K562 (cell line): ENCODE results near the gene PPFIA1. TPM values are rescaled to one million over a fixed set of nuclear protein-coding genes. Genes with fewer than 3 reads are reported as not detected.

Experiments used
- ARID1B ChIP-seq: fragments of 450-650 bp; IDR thresholded peaks from 2 replicates; pipeline ENCODE4 v1.6.1; 2016; ENCODE audit warnings: antibody characterized with exemption, mild to moderate bottlenecking, inconsistent platforms
- COPS2 ChIP-seq: fragments of 450-650 bp; conservative IDR thresholded peaks from 2 replicates; pipeline ENCODE4 v1.6.1; 2016; ENCODE audit warnings: mild to moderate bottlenecking, moderate library complexity
- CREM ChIP-seq: IDR thresholded peaks from 2 replicates; pipeline ENCODE4 v1.6.1; 2014; ENCODE audit warnings: antibody characterized with exemption, low read depth
- DACH1 ChIP-seq: fragments of 450-650 bp; IDR thresholded peaks from 2 replicates; pipeline ENCODE4 v1.6.1; 2018; ENCODE audit not compliant: partially characterized antibody
- EP400 ChIP-seq: fragments of 450-650 bp; IDR thresholded peaks from 2 replicates; pipeline ENCODE4 v1.6.1; 2017; ENCODE audit warnings: antibody characterized with exemption, mild to moderate bottlenecking, moderate library complexity
- FOS ChIP-seq: IDR thresholded peaks from 3 replicates; pipeline ENCODE4 v1.6.1; 2011; ENCODE audit not compliant: insufficient read length; ENCODE audit errors: extremely low read depth
- HMGN3 ChIP-seq: IDR thresholded peaks from 2 replicates; pipeline ENCODE4 v1.6.1; 2011; ENCODE audit warnings: borderline replicate concordance, low read depth, mild to moderate bottlenecking, mixed read lengths, low read length; ENCODE audit not compliant: insufficient read length; ENCODE audit errors: extremely low read depth
- HNRNPUL1 ChIP-seq: fragments of 200-400 bp; formaldehyde crosslinking; IDR thresholded peaks from 2 replicates; pipeline ENCODE4 v1.6.1; 2017; ENCODE audit warnings: low read length
- JUND ChIP-seq, 2 experiments: IDR thresholded peaks; 2 replicates in 1 of 2; 3 replicates in 1 of 2; pipeline ENCODE4 v1.6.1; 2011; ENCODE audit warnings: borderline replicate concordance in 2 of 2, low read depth in 2 of 2, low read length in 2 of 2, improper control_type of control experiment in 1 of 2, missing biosample characterization in 1 of 2, missing genetic modification characterization in 1 of 2, missing genetic modification reagents in 1 of 2
- NR4A1 ChIP-seq, 2 experiments: fragments of 250-450 bp in 1 of 2; fragments of 450-650 bp in 1 of 2; sonication (Bioruptor Pico) in 1 of 2; IDR thresholded peaks; 2 replicates each; pipeline versions ENCODE4 v1.4.0 to v1.6.1; 2016 to 2020; ENCODE audit warnings: mild to moderate bottlenecking in 2 of 2, missing compliant biosample characterization in 1 of 2, missing genetic modification characterization in 1 of 2, moderate library complexity in 1 of 2
- SOX6 ChIP-seq: fragments of 450-650 bp; IDR thresholded peaks from 2 replicates; pipeline ENCODE4 v1.6.1; 2014; ENCODE audit warnings: mild to moderate bottlenecking
- polyA plus RNA-seq, 8 experiments: library from polyadenylated mRNA; depleted of rRNA in 4 of 8; stranded (reverse) in 5 of 8; unstranded in 3 of 8; fragments of >200 nt; fragmentation: Nextera tagmentation in 2 of 8; fragmentation: Illumina TruSeq in 1 of 8; extraction: Ambion mirVana in 2 of 8; extraction: Trizol in 1 of 8; gene quantifications; 2 replicates each; pipeline versions ENCODE4 v1.2.1 to v1.2.3, GENCODE V29; 2011 to 2014; ENCODE audit warnings: inconsistent platforms in 1 of 8, missing spikeins in 1 of 8
- total RNA-seq, 7 experiments: library from RNA; depleted of rRNA in 6 of 7; stranded (reverse); fragments of >200 nt in 6 of 7; fragmentation: Illumina TruSeq in 2 of 7; extraction: Trizol in 2 of 7; gene quantifications; 2 replicates each; pipeline versions ENCODE4 v1.2.1 to v1.2.3, GENCODE V29; 2011 to 2021; ENCODE audit warnings: low replicate concordance in 1 of 7
- TF ChIP-seq, protein P1 (sequence below): fragments of 450-650 bp; IDR thresholded peaks from 2 replicates; pipeline ENCODE4 v1.6.1; 2017; ENCODE audit warnings: antibody characterized with exemption, mild to moderate bottlenecking
- TF ChIP-seq, protein P2 (sequence below), 2 experiments: fragments of 450-650 bp in 1 of 2; sonication (generic) in 1 of 2; formaldehyde crosslinking in 1 of 2; IDR thresholded peaks in 1 of 2; conservative IDR thresholded peaks in 1 of 2; 2 replicates each; pipeline versions ENCODE4 v1.6.1 to v1.8.1; 2016 to 2023; ENCODE audit warnings: mild to moderate bottlenecking in 2 of 2, moderate library complexity in 2 of 2, inconsistent platforms in 1 of 2, missing genetic modification reagents in 1 of 2
- TF ChIP-seq, protein P3 (sequence below), 2 experiments: fragments of 450-650 bp; conservative IDR thresholded peaks; 2 replicates each; pipeline ENCODE4 v1.6.1; 2017; ENCODE audit warnings: mild to moderate bottlenecking in 2 of 2, moderate library complexity in 2 of 2
- TF ChIP-seq, protein P4 (sequence below): fragments of 250-450 bp; sonication (Bioruptor Pico); IDR thresholded peaks from 2 replicates; pipeline ENCODE4 v1.6.1; 2021; ENCODE audit warnings: mild to moderate bottlenecking
- TF ChIP-seq, protein P5 (sequence below): fragments of 450-650 bp; IDR thresholded peaks from 2 replicates; pipeline ENCODE4 v1.6.1; 2018; ENCODE audit not compliant: partially characterized antibody

PPFIA1 gene
- total and polyA plus RNA-seq, 9 of the 15 experiments (the other 6 are each of a cell fraction or from before 2014, with no cell fraction given): 9.9 to 41.5 (median 28.5) TPM

DNA sequence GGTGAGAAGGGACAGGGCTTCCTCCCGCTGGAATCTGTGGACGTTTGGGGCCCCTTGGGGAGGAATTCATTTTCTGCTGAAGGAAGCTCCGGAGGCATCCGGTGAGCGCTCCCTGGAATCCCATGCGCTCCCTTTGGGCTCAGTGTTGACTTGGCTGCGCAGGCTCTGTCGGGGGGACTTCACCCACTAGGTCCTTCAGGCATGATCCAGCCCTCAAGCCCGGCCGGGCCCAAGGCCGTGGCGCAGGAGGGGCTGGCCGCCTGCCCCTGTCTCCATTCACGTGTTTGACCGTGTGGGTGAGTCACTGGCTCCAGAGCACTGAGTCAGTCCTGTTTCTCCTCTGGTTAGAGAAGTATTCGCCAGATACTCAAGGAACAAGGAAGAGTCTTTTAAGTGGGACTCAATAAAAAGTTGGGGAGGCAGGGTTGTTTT, 129.2 kb downstream of the PPFIA1 start (continued):
- TF ChIP-seq, protein P1, sequence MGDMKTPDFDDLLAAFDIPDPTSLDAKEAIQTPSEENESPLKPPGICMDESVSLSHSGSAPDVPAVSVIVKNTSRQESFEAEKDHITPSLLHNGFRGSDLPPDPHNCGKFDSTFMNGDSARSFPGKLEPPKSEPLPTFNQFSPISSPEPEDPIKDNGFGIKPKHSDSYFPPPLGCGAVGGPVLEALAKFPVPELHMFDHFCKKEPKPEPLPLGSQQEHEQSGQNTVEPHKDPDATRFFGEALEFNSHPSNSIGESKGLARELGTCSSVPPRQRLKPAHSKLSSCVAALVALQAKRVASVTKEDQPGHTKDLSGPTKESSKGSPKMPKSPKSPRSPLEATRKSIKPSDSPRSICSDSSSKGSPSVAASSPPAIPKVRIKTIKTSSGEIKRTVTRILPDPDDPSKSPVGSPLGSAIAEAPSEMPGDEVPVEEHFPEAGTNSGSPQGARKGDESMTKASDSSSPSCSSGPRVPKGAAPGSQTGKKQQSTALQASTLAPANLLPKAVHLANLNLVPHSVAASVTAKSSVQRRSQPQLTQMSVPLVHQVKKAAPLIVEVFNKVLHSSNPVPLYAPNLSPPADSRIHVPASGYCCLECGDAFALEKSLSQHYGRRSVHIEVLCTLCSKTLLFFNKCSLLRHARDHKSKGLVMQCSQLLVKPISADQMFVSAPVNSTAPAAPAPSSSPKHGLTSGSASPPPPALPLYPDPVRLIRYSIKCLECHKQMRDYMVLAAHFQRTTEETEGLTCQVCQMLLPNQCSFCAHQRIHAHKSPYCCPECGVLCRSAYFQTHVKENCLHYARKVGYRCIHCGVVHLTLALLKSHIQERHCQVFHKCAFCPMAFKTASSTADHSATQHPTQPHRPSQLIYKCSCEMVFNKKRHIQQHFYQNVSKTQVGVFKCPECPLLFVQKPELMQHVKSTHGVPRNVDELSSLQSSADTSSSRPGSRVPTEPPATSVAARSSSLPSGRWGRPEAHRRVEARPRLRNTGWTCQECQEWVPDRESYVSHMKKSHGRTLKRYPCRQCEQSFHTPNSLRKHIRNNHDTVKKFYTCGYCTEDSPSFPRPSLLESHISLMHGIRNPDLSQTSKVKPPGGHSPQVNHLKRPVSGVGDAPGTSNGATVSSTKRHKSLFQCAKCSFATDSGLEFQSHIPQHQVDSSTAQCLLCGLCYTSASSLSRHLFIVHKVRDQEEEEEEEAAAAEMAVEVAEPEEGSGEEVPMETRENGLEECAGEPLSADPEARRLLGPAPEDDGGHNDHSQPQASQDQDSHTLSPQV: peak; percentile 33; the same call in 1 of the 2 replicates
- peak; percentile 48 for TF ChIP-seq EP400
- TF ChIP-seq, protein P2, sequence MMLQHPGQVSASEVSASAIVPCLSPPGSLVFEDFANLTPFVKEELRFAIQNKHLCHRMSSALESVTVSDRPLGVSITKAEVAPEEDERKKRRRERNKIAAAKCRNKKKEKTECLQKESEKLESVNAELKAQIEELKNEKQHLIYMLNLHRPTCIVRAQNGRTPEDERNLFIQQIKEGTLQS (IDR thresholded peaks at IDR 0.05): peak; percentile 93
- TF ChIP-seq, protein P2 (CRISPR knock-in tag; conservative IDR thresholded peaks at IDR 0.05): peak; percentile 89
- TF ChIP-seq, protein P3, sequence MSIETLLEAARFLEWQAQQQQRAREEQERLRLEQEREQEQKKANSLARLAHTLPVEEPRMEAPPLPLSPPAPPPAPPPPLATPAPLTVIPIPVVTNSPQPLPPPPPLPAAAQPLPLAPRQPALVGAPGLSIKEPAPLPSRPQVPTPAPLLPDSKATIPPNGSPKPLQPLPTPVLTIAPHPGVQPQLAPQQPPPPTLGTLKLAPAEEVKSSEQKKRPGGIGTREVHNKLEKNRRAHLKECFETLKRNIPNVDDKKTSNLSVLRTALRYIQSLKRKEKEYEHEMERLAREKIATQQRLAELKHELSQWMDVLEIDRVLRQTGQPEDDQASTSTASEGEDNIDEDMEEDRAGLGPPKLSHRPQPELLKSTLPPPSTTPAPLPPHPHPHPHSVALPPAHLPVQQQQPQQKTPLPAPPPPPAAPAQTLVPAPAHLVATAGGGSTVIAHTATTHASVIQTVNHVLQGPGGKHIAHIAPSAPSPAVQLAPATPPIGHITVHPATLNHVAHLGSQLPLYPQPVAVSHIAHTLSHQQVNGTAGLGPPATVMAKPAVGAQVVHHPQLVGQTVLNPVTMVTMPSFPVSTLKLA (conservative IDR thresholded peaks at IDR 0.05): peak; percentile 76 to 86
- no peak for TF ChIP-seq DACH1
- peak; percentile 67 for TF ChIP-seq ARID1B
- TF ChIP-seq, protein P4, sequence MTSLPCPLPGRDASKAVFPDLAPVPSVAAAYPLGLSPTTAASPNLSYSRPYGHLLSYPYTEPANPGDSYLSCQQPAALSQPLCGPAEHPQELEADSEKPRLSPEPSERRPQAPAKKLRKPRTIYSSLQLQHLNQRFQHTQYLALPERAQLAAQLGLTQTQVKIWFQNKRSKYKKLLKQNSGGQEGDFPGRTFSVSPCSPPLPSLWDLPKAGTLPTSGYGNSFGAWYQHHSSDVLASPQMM (CRISPR knock-in tag): no peak
- TF ChIP-seq HNRNPUL1: no peak
- TF ChIP-seq JUND (IDR thresholded peaks at IDR 0.05; ENCODE audit: borderline replicate concordance, low read depth, low read length): peak; percentile 96
- peak; percentile 90 for TF ChIP-seq JUND (tag; IDR thresholded peaks at IDR 0.05; ENCODE audit: borderline replicate concordance, low read depth, low read length)
- TF ChIP-seq HMGN3: peak; percentile 36
- no peak for TF ChIP-seq NR4A1 (CRISPR knock-in tag; IDR thresholded peaks at IDR 0.05)
- TF ChIP-seq NR4A1 (tag; IDR thresholded peaks at IDR 0.05): no peak
- TF ChIP-seq COPS2: no peak
- TF ChIP-seq SOX6: 0 out of 2 replicates have a peak, but pooled peaks have one; percentile 19
- TF ChIP-seq, protein P5, sequence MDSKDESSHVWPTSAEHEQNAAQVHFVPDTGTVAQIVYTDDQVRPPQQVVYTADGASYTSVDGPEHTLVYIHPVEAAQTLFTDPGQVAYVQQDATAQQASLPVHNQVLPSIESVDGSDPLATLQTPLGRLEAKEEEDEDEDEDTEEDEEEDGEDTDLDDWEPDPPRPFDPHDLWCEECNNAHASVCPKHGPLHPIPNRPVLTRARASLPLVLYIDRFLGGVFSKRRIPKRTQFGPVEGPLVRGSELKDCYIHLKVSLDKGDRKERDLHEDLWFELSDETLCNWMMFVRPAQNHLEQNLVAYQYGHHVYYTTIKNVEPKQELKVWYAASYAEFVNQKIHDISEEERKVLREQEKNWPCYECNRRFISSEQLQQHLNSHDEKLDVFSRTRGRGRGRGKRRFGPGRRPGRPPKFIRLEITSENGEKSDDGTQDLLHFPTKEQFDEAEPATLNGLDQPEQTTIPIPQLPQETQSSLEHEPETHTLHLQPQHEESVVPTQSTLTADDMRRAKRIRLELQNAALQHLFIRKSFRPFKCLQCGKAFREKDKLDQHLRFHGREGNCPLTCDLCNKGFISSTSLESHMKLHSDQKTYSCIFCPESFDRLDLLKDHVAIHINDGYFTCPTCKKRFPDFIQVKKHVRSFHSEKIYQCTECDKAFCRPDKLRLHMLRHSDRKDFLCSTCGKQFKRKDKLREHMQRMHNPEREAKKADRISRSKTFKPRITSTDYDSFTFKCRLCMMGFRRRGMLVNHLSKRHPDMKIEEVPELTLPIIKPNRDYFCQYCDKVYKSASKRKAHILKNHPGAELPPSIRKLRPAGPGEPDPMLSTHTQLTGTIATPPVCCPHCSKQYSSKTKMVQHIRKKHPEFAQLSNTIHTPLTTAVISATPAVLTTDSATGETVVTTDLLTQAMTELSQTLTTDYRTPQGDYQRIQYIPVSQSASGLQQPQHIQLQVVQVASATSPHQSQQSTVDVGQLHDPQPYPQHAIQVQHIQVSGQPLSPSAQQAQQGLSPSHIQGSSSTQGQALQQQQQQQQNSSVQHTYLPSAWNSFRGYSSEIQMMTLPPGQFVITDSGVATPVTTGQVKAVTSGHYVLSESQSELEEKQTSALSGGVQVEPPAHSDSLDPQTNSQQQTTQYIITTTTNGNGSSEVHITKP: peak; percentile 64
- peak; percentile 38; the same call in 1 of the 2 replicates for TF ChIP-seq CREM
- TF ChIP-seq FOS: peak; percentile 34
